Testis (tissue), 2 donors: ENCODE results near the gene RBM39.

Source experiments
- CTCF ChIP-seq, 3 experiments: fragments of 450-650 bp in 2 of 3; fragments of 200-600 bp in 1 of 3; sonication (generic) in 1 of 3; IDR thresholded peaks; one replicate each; pipeline ENCODE4 v1.5.1; 2016 to 2019; ENCODE audit warnings: antibody characterized with exemption in 3 of 3, mild to moderate bottlenecking in 2 of 3, moderate library complexity in 1 of 3
- POLR2A ChIP-seq: fragments of 450-650 bp; IDR thresholded peaks from one replicate; pipeline ENCODE4 v1.6.1; 2017; ENCODE audit warnings: antibody characterized with exemption, mild to moderate bottlenecking, moderate library complexity

- no peak for TF ChIP-seq POLR2A
- no peak for TF ChIP-seq CTCF (IDR thresholded peaks at IDR 0.05)
Measured at GRCh38 chr20:35663516-35664465, 78.3 kb downstream of the RBM39 start.
